NCI-H1417 treated with DMSO at 0.1 percent for 48 hours (cell line): ENCODE data around the gene OR6C6.
"Not testable (repeated sequence)": the region's sequence is repeated elsewhere in the genome, so short reads cannot be mapped to it uniquely, and the experiment has no call there.

ENCODE experiments used
- DNase-seq: peaks from one replicate; lab custom pipeline; 2025; lab: John Stamatoyannopoulos, UW

The OR6C6 gene

DNA sequence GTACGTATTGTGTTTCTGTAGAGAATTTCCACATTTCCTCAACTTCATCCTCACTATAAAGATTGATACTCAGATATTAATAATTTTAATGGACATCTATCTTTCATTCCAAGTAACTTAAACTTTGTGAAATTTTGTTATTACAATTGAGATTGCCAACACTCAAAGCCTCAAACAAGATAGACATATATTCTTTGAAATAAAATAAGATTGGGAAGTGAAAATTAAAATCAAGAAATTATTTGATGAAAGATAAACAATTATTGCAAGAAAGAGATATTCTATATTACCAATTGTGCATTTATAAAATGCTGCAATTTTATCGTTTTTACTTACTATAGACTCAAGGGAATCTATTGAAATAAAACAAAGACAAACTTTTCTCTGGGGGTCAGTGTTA, at the start of gene OR6C6:
OR6C6 (minus strand) TSS at position 101 of the 400 bp plus-strand sequence. CDS start 1,337 bp downstream, outside the sequence.
- no peak for DNase-seq

DNA sequence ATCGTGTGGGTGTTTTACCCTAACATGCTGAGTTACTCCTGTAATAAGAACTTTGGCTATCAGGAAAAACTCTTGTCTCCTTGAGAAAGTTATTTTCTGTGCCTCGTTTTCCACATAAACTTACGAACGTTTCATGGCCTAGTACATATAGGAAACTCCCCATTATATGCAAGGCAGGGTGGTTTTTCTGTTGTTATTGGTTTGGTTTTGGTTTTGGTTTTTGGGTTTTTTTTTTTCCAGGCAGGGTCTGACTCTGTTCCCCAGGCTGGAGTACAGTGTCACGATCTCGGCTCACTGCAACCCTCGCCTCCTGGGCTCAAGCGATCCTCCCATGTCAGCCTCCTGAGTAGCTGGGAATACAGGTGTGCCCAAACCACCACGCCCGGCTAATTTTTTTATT, 39.6 kb upstream of the OR6C6 start:
- DNase-seq = no peak

DNA sequence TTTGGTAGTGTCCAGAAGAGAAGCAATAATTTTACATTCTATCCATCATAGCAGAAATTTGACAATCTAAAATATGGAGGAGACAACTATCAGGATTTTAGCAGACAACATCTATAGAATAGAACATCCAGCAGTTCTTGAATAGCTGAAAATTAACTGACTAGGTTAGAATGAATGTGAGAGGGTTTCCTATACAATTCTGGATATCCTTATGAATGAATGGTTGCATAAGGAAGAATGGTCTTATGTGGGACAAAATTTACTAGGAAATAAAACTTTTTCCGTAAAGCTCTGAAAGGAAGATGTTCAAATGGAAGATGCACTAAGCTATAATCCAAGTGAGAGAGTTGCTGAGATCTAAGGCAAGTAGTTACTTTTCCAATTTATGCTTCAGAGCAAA, 34.1 kb upstream of the OR6C6 start, which contains the start of gene OR6C3:
OR6C3 (plus strand) TSS at position 301 of the 400 bp plus-strand sequence. CDS start 955 bp downstream, outside the sequence.
- no peak for DNase-seq

DNA sequence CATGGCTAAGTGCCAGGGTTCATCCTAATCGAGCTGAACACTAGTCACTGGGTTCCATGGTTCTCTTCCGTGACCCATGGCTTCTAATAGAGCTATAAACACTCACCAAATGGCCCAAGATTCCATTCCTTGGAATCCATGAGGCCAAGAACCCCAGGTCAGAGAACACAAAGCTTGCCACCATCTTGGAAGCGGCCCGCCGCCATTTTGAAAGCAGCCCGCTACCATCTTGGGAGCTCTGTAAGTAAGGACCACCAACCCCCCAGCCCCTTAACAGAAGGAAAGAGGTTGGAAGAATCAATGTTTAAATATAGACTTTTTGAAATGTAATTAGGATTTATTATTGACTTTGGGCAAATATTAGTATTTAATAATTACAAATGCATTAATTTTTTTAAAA, 29.4 kb upstream of the OR6C6 start:
- not testable (repeated sequence) for DNase-seq

DNA sequence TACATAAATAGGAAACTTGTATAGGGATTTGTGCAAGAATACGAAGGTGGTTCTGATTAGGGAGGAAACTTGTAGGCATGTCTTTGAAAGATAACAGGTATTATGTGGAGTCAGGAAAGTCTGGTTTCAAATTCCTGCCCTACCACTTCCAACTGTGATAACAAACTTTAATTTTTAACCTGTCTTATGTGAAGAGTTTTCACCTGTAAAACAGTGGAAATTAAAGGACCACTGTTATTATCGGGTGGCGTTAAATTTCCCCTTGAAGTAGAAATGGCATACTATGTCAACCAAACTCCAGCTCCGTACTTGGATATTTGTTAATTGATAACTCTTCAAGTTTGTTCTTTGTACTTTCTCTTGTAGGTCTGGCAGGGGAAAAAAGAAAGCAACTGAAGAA, 23.8 kb upstream of the OR6C6 start:
- DNase-seq = no peak

DNA sequence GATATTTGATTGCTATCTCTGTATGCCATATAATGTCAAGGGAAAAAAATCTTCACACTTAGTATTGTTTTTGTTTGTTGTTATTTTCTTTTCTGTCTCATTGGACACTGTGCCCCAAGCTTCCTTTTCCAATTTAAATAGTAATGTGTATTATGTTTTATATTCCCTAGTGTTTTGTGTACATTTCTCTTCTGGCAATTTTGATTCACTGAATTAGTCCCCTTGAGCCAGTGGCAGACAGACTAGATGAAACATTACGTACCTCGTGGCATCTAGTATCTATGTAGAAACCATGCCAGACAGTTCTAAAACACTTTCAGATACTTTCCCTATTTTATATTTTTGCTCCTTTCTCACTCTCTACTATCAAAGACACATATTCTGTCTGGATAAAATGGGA, 17.7 kb upstream of the OR6C6 start, which contains the start of gene OR6C1:
OR6C1 (plus strand) TSS at position 301 of the 400 bp plus-strand sequence. CDS start 6,257 bp downstream, outside the sequence.
- no peak for DNase-seq

DNA sequence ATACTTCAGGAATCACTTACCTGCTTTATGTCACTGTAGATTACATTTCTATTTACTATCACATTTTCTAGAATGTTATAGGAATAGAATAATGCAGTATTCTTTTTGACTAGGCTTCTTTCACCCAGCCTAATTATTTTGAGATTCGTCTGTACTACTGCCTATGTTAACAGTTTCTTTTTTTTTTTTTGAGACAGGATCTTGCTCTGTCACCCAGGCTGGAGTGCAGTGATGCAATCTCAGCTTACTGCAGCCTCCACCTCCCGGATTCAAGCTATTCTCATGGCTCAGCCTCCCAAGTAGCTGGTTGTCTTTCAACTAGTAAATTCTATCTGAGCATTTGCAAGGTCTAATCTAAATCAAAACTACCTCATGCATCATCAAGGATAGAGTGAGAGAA, 6.4 kb downstream of the OR6C6 start:
- DNase-seq = no peak

DNA sequence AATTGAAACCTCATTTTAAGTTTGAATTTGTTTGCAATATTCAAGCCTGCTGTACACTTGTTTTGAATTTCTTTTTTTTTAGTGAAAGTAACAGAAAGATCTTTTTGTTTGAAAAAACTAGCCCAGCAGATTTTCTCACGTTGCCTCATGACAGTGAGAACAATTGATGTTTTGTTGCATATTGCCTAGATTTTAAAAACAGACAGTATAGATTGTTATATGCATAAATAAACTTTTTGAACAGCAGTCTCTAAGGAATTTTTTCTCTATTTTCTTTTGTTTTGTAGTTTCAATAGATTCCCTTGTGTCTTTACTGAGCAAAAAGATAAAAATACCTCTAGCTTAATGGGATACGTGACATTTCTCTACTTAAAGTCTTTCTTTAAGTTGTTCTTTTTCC, 15.4 kb downstream of the OR6C6 start:
- DNase-seq = no peak

DNA sequence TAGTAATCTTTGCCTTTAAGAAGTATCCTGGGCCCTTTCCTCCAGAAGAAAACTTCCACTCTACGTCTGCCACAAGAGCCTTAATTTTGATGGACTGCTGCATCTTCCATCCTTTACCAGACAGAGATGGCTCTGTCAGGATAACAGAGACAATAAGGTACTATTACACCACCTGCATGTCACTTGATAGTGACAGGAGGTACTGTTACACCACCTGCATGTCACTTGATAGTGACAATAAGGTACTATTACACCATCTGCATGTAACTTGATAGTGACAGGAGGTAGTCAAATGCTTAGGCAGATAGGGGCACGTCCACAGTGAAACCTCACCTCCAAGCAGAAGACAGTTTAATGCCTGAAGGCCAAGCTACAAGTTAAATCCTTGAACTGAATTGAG, 38.1 kb downstream of the OR6C6 start:
- no peak for DNase-seq

DNA sequence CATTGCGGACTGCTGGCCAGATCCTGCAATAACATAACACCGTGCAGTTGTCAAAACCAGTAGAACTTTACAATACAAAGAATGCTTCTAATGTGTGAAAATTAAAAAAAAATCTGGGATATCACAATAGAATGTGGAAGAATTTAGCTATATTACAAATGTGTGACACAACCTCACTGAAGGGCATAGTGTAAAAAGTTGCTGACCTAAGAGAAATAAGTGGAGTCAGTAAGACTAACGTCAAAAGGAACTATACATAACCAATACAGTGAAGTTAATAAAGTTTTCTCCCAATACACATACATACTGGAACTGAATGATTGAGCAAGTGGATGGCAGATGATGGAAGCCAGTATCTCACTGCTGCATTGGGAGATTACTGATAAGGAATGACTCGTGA, 39.5 kb downstream of the OR6C6 start:
- DNase-seq = no peak

DNA sequence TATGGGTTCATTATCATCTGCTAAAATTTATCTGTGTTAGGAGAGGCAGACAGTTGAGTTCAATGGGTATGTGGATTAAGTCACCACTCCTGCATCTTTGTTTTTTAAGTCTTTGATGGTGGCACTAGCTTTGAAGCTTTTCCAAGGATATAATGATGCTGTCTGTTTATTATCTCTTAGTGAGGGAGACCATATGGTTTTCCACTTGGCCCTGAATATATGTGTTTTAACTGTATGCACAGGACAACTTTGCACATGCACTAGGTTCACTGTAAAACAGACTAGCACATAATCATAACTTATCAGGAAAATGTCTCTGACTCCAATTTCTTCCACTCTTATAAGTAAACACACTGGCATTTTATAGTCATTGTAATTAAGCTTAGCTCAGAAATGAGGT, 43.1 kb downstream of the OR6C6 start:
- DNase-seq = no peak

DNA sequence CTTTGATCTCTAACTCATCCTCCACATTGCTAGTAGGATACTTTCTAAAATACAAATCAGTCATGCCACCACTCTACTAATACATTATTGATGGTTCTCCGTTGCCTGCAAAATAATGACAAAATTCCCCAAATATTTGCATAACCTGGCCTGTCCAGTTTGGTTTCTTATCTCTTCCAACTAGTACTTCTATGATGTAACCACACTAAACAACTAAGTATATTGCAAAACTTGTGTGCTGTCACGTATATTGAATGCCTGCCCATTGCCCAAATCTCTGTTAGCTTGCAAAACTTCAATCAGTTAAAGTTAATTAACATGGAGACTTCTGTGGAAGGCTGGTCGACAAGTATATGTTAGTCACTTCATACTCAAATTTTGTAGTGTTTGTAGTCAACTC, 45.4 kb downstream of the OR6C6 start:
- no peak for DNase-seq

DNA sequence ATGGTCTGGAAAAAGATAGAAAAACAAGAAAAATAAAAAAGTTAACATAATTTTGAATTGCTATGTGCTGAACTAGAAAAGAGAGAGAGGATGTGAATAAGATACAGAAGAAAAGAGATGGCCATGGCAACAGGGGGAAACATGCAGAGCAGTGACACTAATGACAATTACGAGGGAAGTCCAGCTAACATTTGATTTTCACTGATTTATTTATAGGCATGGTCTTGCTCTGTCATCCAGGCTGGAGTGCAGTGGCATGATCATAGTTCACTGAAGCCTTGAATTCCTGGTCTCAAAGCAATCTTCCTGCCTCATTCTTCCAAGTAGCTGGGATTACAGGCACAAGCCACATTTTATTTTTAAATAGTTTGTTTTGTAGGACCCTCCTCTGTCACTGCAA, 50.2 kb downstream of the OR6C6 start:
- DNase-seq = no peak

DNA sequence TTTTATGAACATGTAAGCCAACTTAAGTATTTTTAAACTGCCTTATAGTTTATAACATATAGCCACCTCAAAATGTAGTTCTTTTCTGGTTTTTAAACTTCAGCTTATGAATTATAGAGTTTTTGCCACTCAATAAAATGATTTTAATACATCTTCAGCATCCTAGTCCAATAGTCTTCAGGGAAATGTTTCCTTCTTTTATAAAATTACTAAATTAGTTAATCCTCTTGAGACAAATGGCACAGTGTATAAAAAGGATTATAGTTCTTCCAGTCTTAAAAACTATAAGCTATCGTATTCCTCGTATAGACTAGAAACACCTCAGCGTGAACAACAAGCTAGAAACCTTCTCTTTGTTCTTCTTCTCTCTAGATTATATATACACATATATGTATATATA, 52.1 kb downstream of the OR6C6 start, which contains the start of gene OR6C74:
OR6C74 (plus strand) TSS at position 301 of the 400 bp plus-strand sequence. CDS start 2,679 bp downstream, outside the sequence.
- no peak for DNase-seq
